ENCODE results near the gene MEOX1.

DNA sequence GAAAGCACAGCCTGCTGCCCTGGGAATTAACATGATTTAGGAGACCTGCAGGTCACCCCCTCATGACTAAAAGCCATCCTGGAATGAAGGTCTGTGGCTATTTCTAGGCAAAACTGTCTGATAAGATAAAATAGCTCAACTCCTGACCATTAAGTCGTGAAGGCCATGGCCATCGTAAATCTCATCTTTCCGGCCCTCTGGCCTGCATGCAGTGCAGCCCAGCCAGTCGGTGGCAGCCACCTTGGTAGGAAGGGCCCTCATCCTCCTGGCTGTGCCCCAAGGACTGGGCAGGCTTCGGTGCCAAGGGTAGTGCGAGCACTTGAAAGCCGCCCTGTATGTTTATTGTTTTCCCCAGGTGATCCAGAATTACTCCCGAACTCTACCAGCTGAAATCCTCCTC is 18.2 kb upstream of the MEOX1 start:
- TF ChIP-seq POLR2AphosphoS5 (IDR thresholded peaks at IDR 0.05; ENCODE audit: low read depth, low read length) (no peak), TAF1 (IDR thresholded peaks at IDR 0.05; ENCODE audit: borderline replicate concordance, insufficient read depth, low read length) (no peak), FOXP2 (optimal IDR thresholded peaks at IDR 0.05; ENCODE audit: borderline replicate concordance, extremely low read depth, extremely low read length, insufficient read depth) (no peak), SIN3A (IDR thresholded peaks at IDR 0.05; ENCODE audit: borderline replicate concordance, insufficient read depth, low read length) (no peak)
